ENCODE data around the gene ANKFN1. TPM values are rescaled to one million over a fixed set of nuclear protein-coding genes. Genes with fewer than 3 reads are reported as not detected.

ANKFN1 gene
- total RNA-seq, 2 donors from 2014 or later = not detected

DNA sequence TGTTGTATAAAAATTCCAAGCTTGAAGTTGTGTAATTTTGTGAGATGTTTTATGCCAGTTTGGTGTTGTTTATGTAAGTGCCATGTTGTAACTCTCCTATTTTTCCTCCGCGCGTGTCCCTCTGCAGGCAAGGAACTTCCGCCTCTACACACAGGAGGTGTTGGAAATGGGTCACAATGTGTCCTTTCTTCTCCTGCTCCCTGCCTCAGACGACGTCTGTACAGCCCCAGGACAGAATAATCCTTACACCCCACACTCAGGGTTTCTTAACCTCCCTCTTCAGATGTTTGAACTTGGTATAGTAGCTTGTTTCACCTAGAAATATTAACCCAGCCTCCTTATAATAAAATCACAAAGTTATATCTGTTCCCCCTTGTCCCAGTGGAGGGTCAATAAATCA is 329.0 kb downstream of the ANKFN1 start:
- H3K4me3 Mint-ChIP-seq = no peak overlapping the region
- no peak for ATAC-seq
- no peaks in the 10 kb centered on the region for H3K9me3 Mint-ChIP-seq
- H3K27ac Mint-ChIP-seq = no peak overlapping the region
- H3K36me3 Mint-ChIP-seq = no peaks in the 10 kb centered on the region
- H3K27me3 Mint-ChIP-seq = peaks cover 11 to 15% of the 10 kb centered on the region in 2 donors
- no peak for DNase-seq (ENCODE audit: low spot score)
- H3K4me1 Mint-ChIP-seq (ENCODE audit: low read depth in 2 of 2) = no peaks in the 10 kb centered on the region

DNA sequence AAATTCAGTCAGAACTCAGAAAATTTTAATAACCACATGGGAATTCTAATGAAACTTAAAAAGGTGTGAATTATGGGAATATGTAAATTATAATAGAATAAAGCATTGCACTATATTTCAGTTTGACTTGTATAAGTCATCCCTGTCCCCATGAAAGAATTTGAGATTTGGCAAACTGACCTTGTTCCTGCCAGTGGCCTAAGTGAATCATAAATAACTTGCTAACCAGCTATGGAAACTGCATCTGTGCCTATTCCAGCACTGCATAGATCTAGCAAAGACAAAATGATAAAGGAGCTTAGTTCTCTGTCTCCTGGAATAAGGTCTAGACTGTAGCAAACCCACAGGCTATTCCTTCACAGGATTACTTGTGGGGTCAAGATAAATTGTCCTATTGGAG is 333.5 kb downstream of the ANKFN1 start:
- Mint-ChIP-seq H3K9me3 (no peaks in the 10 kb centered on the region), H3K36me3 (no peaks in the 10 kb centered on the region), H3K27me3 (peaks cover 21 to 32% of the 10 kb centered on the region in 2 donors), H3K4me3 (no peak overlapping the region), H3K4me1 (ENCODE audit: low read depth in 2 of 2) (no peaks in the 10 kb centered on the region), H3K27ac (no peak overlapping the region)
- no peak for DNase-seq (ENCODE audit: low spot score)
- ATAC-seq = no peak

DNA sequence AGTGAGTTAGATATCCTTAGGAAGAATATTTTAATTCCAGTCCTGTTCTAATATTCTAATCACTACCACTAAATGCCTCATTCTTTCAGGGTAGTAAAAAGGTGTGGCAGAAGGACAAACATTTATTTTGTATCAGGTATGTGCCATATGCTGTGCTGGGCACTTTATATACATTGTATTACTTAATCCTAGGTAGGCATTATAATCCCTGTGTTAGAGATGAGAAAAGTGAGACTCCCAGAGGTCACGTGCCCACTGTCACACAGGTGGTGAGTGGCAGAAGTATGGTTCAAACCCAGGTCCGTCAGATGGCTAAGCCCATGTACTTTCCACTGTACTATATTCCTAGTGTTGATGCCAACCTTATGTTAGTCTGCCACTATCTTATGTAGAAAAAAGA is 335.5 kb downstream of the ANKFN1 start:
- peaks cover 20 to 38% of the 10 kb centered on the region in 2 donors for H3K27me3 Mint-ChIP-seq
- ATAC-seq (no peak), DNase-seq (ENCODE audit: low spot score) (no peak)
- H3K4me3 Mint-ChIP-seq = no peak overlapping the region
- no peaks in the 10 kb centered on the region for H3K4me1 Mint-ChIP-seq (ENCODE audit: low read depth in 2 of 2)
- no peaks in the 10 kb centered on the region for H3K36me3 Mint-ChIP-seq
- H3K9me3 Mint-ChIP-seq = no peaks in the 10 kb centered on the region
- H3K27ac Mint-ChIP-seq = no peak overlapping the region

DNA sequence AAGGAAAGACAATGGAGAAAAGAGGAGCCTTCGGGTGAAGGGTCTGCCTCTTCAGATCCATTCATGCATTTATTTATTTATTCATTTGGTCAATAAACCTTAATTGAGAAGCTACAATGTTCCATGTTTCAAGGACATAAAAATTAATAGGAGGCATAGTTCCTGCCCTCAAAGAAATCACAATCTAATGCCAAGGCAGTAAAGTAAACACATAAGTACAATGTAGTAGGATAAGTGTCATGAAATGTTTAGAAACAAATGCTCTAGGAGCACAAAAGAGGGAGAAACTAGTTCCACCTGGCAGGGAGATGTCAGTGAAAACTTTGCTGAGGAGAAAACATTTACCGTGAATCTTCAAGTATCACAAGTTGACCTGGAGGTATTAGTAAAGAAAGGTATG is 336.7 kb downstream of the ANKFN1 start:
- H3K4me1 Mint-ChIP-seq (ENCODE audit: low read depth in 2 of 2) = no peaks in the 10 kb centered on the region
- H3K36me3 Mint-ChIP-seq = no peaks in the 10 kb centered on the region
- ATAC-seq (no peak), DNase-seq (ENCODE audit: low spot score) (no peak)
- peaks cover 18 to 32% of the 10 kb centered on the region in 2 donors for H3K27me3 Mint-ChIP-seq
- no peak overlapping the region for H3K4me3 Mint-ChIP-seq
- H3K9me3 Mint-ChIP-seq = no peaks in the 10 kb centered on the region
- H3K27ac Mint-ChIP-seq = no peak overlapping the region

DNA sequence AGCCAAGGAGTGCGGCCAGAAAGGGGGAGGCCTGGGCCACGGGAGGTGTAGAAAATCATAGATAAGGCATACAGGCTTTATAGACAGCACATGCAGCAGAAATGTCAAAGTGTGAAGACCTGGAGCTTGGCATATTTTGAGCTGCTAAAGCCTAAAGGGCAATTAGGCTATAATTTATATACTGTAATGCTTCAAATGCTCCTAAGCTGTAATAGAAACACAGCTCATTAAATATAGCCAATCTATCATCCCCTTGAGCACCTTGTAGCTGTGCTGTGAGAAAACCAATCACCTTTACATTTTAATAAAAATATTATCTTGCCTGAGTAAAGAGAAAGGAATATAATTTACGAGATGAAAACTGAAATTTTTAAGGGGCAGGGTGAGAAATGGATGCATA is 342.3 kb downstream of the ANKFN1 start:
- Mint-ChIP-seq H3K9me3 (no peaks in the 10 kb centered on the region), H3K27me3 (peaks cover 18 to 22% of the 10 kb centered on the region in 2 donors), H3K4me3 (no peak overlapping the region), H3K36me3 (no peaks in the 10 kb centered on the region), H3K27ac (no peak overlapping the region), H3K4me1 (ENCODE audit: low read depth in 2 of 2) (no peaks in the 10 kb centered on the region)
- DNase-seq (ENCODE audit: low spot score) (no peak), ATAC-seq (no peak)

DNA sequence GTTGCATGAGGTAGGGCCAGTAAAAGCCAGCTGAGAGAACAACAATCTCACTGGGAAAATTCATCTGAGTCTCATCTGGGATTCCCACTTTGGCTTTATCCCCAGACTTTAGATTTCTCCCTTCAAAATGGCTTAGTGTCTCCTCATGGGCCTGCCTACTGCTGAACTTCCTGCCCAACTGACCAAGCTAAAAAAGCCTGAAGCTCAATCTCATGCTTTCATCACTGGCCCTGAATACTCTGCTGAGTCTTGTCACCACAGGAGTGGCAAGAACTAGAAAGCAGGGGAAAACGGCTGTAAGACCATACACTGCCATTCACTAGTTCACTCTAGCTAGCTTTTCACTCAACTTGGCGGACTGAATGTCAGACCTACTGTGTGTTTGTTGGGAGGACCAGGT is 343.9 kb downstream of the ANKFN1 start:
- Mint-ChIP-seq H3K4me1 (ENCODE audit: low read depth in 2 of 2) (no peaks in the 10 kb centered on the region), H3K27ac (no peak overlapping the region), H3K36me3 (no peaks in the 10 kb centered on the region), H3K4me3 (no peak overlapping the region), H3K9me3 (no peaks in the 10 kb centered on the region), H3K27me3 (peaks cover 22 to 32% of the 10 kb centered on the region in 2 donors)
- no peak for DNase-seq (ENCODE audit: low spot score)
- ATAC-seq = no peak

DNA sequence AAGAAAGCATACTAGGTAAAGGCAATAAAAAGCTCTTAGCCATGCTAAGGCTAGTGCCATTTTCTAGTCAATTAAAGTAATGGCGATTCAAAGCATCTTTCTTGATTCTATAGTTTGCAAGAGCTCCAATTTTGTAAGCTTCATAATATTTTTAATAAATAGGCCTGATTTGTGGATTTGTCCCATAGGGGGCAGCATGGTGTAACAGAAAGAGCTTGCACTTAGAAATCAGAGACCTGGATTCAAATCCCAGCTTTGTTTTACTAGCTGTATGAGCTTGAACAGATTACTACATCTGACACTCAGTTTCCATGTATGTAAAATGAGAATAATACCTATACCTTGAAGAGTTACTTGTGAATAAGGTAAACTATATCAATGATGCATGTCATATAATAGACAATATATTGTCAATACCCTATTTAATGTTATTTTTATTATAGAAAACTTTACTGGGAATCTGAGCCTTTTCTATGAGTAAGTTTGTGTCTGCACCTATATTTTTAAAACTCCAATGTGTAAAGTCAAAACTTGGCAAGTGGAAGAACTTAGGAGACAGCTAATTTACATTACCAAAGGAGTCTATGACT is 346.6 kb downstream of the ANKFN1 start:
- Mint-ChIP-seq H3K27me3 (peaks cover 17 to 22% of the 10 kb centered on the region in 2 donors), H3K4me1 (ENCODE audit: low read depth in 2 of 2) (no peaks in the 10 kb centered on the region), H3K9me3 (no peaks in the 10 kb centered on the region), H3K4me3 (no peak overlapping the region), H3K27ac (no peak overlapping the region), H3K36me3 (no peaks in the 10 kb centered on the region)
- ATAC-seq (no peak), DNase-seq (ENCODE audit: low spot score) (no peak)

DNA sequence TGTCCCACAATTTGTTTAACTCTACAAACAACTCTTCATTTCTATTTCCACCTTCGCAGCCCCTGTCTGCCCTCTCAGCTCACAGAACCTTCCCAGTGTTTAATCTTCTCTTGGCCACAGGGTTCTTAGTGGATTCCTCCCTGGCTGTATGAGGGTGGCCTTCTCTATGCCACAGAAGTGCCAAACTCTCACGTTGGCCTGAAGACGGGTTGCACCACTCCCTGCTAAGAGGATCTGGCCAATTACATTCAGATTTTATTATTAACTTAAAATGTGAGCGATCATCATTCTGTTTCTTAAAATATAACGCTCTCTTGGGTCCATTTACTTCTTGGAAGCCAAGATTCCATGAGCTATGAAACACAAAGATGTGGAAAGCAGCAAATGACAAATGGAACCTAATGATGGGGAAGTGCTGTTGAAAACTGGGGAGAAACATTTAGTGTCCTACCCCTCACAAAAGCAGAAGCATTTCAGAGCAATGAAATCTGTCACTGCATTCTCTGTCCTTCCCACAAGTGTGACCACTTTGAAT is 348.9 kb downstream of the ANKFN1 start:
- ATAC-seq (peak in 1 of 2 donors; percentile 55), DNase-seq (ENCODE audit: low spot score) (no peak)
- H3K4me3 Mint-ChIP-seq = no peak overlapping the region
- no peaks in the 10 kb centered on the region for H3K9me3 Mint-ChIP-seq
- peaks cover 14 to 17% of the 10 kb centered on the region in 2 donors for H3K27me3 Mint-ChIP-seq
- no peaks in the 10 kb centered on the region for H3K36me3 Mint-ChIP-seq
- no peaks in the 10 kb centered on the region for H3K4me1 Mint-ChIP-seq (ENCODE audit: low read depth in 2 of 2)
- no peak overlapping the region for H3K27ac Mint-ChIP-seq

DNA sequence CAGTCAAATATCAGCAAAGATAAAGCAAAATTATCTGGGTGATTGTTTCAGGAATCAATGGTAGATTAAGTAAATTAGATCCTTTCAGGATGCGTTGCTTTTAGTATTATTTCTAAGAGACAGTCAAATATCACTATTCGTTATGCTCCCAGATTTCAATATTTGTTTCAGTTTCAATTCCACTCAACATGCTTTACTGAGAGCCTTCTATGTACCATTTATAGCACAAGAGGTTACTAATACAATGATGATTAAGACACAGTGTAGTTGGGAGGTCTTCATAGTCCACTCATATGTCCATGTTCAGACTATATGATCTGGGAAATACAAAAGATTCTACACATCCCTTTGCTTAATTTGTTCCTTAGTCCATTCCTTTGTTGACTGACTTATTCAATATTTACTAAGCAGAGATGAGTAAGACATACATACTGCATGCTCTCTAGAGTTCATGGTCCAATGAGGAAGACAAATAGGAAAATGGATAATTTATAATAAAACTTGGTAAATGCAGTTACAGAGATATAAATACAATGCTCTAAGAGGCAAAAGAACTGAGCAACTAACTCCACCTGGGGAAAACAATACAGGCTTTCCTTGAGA is 352.0 kb downstream of the ANKFN1 start:
- DNase-seq (ENCODE audit: low spot score) = no peak
- H3K9me3 Mint-ChIP-seq = no peaks in the 10 kb centered on the region
- no peaks in the 10 kb centered on the region for H3K36me3 Mint-ChIP-seq
- no peaks in the 10 kb centered on the region for H3K4me1 Mint-ChIP-seq (ENCODE audit: low read depth in 2 of 2)
- H3K4me3 Mint-ChIP-seq = no peak overlapping the region
- ATAC-seq = no peak
- no peak overlapping the region for H3K27ac Mint-ChIP-seq
- H3K27me3 Mint-ChIP-seq = peaks cover 19 to 33% of the 10 kb centered on the region in 2 donors

DNA sequence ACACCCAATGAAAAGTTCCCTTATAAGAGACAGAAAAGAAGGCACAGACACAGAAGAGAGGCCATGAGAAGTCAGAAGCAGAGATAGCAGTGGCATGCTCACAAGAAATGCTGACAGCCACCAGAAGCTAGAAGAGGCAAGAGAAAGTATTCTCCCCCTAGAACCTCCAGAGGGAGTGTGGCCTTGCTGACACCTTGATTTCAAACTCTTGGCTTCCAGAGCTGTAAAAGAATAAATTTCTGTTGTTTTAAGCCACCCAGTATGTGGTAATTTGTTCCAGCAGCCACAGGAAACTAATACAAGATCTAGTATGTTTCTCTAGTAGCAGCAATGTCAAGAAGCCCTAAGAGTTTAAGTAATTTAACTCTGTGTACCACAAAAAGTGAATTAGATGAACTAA is 353.1 kb downstream of the ANKFN1 start:
- DNase-seq (ENCODE audit: low spot score) (no peak), ATAC-seq (no peak)
- H3K36me3 Mint-ChIP-seq = no peaks in the 10 kb centered on the region
- H3K27me3 Mint-ChIP-seq = peaks cover 12 to 23% of the 10 kb centered on the region in 2 donors
- H3K4me1 Mint-ChIP-seq (ENCODE audit: low read depth in 2 of 2) = no peaks in the 10 kb centered on the region
- no peak overlapping the region for H3K4me3 Mint-ChIP-seq
- no peaks in the 10 kb centered on the region for H3K9me3 Mint-ChIP-seq
- H3K27ac Mint-ChIP-seq = no peak overlapping the region

DNA sequence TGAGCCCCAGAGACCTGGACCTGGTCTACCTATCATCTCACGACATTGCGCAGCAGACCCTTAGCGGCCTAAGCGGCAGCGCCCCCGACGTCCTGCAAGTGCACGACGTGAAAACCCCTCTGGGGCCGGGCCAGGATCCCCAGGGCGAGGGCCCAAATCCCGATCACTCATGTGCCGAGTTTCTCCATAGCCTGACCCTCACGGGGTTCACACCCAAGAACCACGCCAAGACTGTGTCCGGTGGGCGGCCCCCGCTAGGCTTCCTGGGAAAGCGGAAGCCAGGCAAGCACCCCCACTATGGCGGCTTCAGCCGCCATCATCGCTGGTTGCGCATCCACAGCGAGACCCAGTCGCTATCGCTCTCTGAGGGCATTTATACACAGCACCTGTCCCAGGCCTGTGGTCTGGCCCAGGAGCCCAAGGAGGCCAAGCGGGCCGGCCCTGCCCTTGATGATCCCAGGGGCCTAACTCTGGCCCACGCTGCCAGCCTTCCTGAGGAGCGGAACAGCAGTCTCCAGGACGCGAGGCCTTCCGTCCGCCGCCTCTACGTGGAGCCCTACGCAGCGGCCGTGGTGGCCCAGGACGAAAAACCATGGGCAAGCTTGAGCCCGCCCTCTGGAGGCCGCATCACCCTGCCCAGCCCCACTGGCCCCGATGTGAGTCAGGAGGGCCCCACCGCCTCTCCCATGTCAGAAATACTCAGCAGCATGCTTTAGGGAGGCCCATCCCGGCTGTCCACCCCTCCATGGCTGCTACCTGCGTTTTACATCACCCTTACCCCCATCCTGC is 357.5 kb downstream of the ANKFN1 start:
- peaks cover 11 to 32% of the 10 kb centered on the region in 2 donors for H3K27me3 Mint-ChIP-seq
- H3K4me1 Mint-ChIP-seq (ENCODE audit: low read depth in 2 of 2) = no peaks in the 10 kb centered on the region
- DNase-seq (ENCODE audit: low spot score) (no peak), ATAC-seq (peak; percentile 17 to 56)
- no peaks in the 10 kb centered on the region for H3K9me3 Mint-ChIP-seq
- H3K4me3 Mint-ChIP-seq = no peak overlapping the region
- no peaks in the 10 kb centered on the region for H3K36me3 Mint-ChIP-seq
- no peak overlapping the region for H3K27ac Mint-ChIP-seq

DNA sequence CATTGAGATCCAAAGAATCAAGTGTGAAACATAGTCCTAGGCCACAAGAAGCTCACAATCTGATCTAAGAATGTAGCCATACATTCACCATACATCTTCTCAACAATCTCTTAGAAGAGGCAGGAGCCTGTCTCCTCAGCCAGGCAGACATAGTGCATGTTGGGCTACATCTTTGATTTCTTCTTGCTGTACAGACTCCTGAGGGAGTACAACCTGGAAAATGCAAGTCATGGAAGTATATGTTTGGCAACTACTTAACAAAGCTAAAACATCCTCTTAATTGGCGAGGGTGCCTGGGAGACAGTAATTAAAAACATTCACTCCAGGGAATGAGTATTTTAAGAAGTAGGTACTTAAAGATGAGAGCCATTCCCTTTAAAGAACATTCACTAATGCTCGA is 361.0 kb downstream of the ANKFN1 start:
- Mint-ChIP-seq H3K36me3 (no peaks in the 10 kb centered on the region), H3K27ac (no peak overlapping the region), H3K4me3 (no peak overlapping the region), H3K27me3 (peaks cover 17 to 40% of the 10 kb centered on the region in 2 donors), H3K4me1 (ENCODE audit: low read depth in 2 of 2) (no peaks in the 10 kb centered on the region), H3K9me3 (no peaks in the 10 kb centered on the region)
- ATAC-seq (no peak), DNase-seq (ENCODE audit: low spot score) (no peak)

DNA sequence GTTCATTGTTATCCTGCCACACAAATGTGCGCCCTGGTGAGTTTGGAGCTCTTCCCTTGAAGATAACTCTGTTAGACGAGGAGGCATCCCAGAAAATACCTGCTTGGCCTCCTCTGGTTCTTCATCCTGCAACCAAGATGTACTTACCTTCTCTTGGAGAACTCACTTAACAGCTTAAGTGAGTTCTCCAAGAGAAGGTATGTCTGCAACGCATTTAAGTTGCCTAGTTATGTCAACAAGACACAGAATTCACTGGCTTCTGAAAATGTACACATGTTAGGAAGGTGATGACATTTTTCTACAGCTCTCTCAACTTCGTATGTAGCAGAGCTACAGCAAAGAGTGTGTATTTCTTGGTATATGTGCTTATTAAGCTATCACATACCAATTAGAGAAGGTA is 361.6 kb downstream of the ANKFN1 start:
- Mint-ChIP-seq H3K27me3 (peaks cover 17 to 40% of the 10 kb centered on the region in 2 donors), H3K27ac (no peak overlapping the region), H3K9me3 (no peaks in the 10 kb centered on the region), H3K36me3 (no peaks in the 10 kb centered on the region), H3K4me3 (no peak overlapping the region), H3K4me1 (ENCODE audit: low read depth in 2 of 2) (no peaks in the 10 kb centered on the region)
- DNase-seq (ENCODE audit: low spot score) (no peak), ATAC-seq (no peak)

Data from natural killer cell treated with Interleukin-12 subunit alpha and Interleukin-12 subunit beta and Interleukin-15 and Interleukin-18, amount 100 ng/mL, for 72 hours (primary cell).